Neural cell (in vitro differentiated cells): Measurements from ENCODE around the gene VSTM2B. TPM values are rescaled to one million over a fixed set of nuclear protein-coding genes. Genes with fewer than 3 reads are reported as not detected.

Experiments used
- H2AFZ ChIP-seq: fragments of 200-600, 300-800 bp; sonication (generic), shearing (Covaris generic); 2 replicates; pipeline ENCODE4 v1.6.0; 2014; ENCODE audit warnings: low read depth, mild to moderate bottlenecking, antibody characterized with exemption, low read length, moderate library complexity
- H3F3A ChIP-seq: fragments of 200-600 bp; shearing (Covaris generic); 2 replicates; pipeline ENCODE4 v1.6.1; 2016; ENCODE audit warnings: mild to moderate bottlenecking, moderate library complexity, mixed read lengths, antibody characterized with exemption, low read length; ENCODE audit not compliant: insufficient read depth, poor library complexity, severe bottlenecking
- H3K27ac ChIP-seq: fragments of 200-600, 300-800 bp; sonication (generic), shearing (Covaris generic); 2 replicates; pipeline ENCODE4 v1.5.1; 2014; ENCODE audit warnings: mild to moderate bottlenecking, low read length, moderate library complexity
- H3K27me3 ChIP-seq: fragments of 300-800, 200-600 bp; sonication (generic), shearing (Covaris generic); 2 replicates; pipeline ENCODE4 v1.6.0; 2014; ENCODE audit warnings: mild to moderate bottlenecking, low read depth, low read length, moderate library complexity; ENCODE audit not compliant: insufficient read depth
- H3K36me3 ChIP-seq: fragments of 300-800, 200-600 bp; sonication (generic), shearing (Covaris generic); 2 replicates; pipeline ENCODE4 v1.5.1; 2014; ENCODE audit warnings: mild to moderate bottlenecking, antibody characterized with exemption, low read length, moderate library complexity; ENCODE audit not compliant: insufficient read depth
- H3K4me2 ChIP-seq: fragments of 300-800, 200-600 bp; sonication (generic), shearing (Covaris generic); 2 replicates; pipeline ENCODE4 v1.6.0; 2014; ENCODE audit warnings: mild to moderate bottlenecking, low read length
- H3K4me3 ChIP-seq: fragments of 300-800, 200-600 bp; sonication (generic), shearing (Covaris generic); 2 replicates; pipeline ENCODE4 v1.5.1; 2014; ENCODE audit warnings: mild to moderate bottlenecking, low read length, moderate library complexity
- H3K79me2 ChIP-seq: fragments of 200-600 bp; shearing (Covaris generic); replicated peaks from 2 replicates; pipeline ENCODE4 v1.6.0; 2014; ENCODE audit warnings: mild to moderate bottlenecking, low read length, moderate library complexity; ENCODE audit not compliant: insufficient read depth
- H3K9ac ChIP-seq: fragments of 300-800, 200-600 bp; sonication (generic), shearing (Covaris generic); 2 replicates; pipeline ENCODE4 v1.6.1; 2016; ENCODE audit warnings: mild to moderate bottlenecking, low read length, mixed read lengths
- H3K9me2 ChIP-seq: fragments of 200-600 bp; shearing (Covaris generic); 2 replicates; pipeline ENCODE4 v1.6.1; 2016; ENCODE audit warnings: mild to moderate bottlenecking, low read length, mixed read lengths; ENCODE audit not compliant: insufficient read depth
- H3K9me3 ChIP-seq: fragments of 200-600, 300-800 bp; sonication (generic), shearing (Covaris generic); 2 replicates; pipeline ENCODE4 v1.6.1; 2016; ENCODE audit warnings: mild to moderate bottlenecking, mixed run types, low read length, moderate library complexity, mixed read lengths
- H4K20me1 ChIP-seq: fragments of 200-600 bp; shearing (Covaris generic); 2 replicates; pipeline ENCODE4 v1.6.1; 2016; ENCODE audit warnings: mild to moderate bottlenecking, mixed run types; ENCODE audit not compliant: insufficient read depth
- CTCF ChIP-seq: fragments of 450-650 bp; IDR thresholded peaks from 2 replicates; pipeline ENCODE4 v1.5.1; 2014; ENCODE audit warnings: antibody characterized with exemption, mild to moderate bottlenecking, moderate library complexity; ENCODE audit not compliant: poor library complexity, severe bottlenecking
- EP300 ChIP-seq: fragments of 450-650 bp; conservative IDR thresholded peaks from 2 replicates; pipeline ENCODE4 v1.6.1; 2014; ENCODE audit warnings: antibody characterized with exemption, mild to moderate bottlenecking, moderate library complexity; ENCODE audit not compliant: poor library complexity, severe bottlenecking
- EZH2 ChIP-seq: fragments of 200-600, 300-800 bp; shearing (Covaris generic), sonication (generic); IDR thresholded peaks from 2 replicates; pipeline ENCODE4 v1.6.1; 2014; ENCODE audit warnings: antibody characterized with exemption, low read length, borderline replicate concordance, mild to moderate bottlenecking; ENCODE audit not compliant: insufficient read depth, poor library complexity, severe bottlenecking
- MXI1 ChIP-seq: fragments of 450-650 bp; conservative IDR thresholded peaks from 2 replicates; pipeline ENCODE4 v1.6.1; 2014; ENCODE audit warnings: antibody characterized with exemption, mild to moderate bottlenecking; ENCODE audit not compliant: poor library complexity, severe bottlenecking
- POLR2AphosphoS5 ChIP-seq: IDR thresholded peaks from 2 replicates; pipeline ENCODE4 v1.6.1; 2012
- RAD21 ChIP-seq: fragments of 450-650 bp; conservative IDR thresholded peaks from 2 replicates; pipeline ENCODE4 v1.6.1; 2014; ENCODE audit warnings: antibody characterized with exemption, mild to moderate bottlenecking, moderate library complexity
- REST ChIP-seq: IDR thresholded peaks from 2 replicates; pipeline ENCODE4 v1.6.1; 2012; ENCODE audit warnings: borderline replicate concordance
- SMC3 ChIP-seq: fragments of 450-650 bp; conservative IDR thresholded peaks from 2 replicates; pipeline ENCODE4 v1.6.1; 2014; ENCODE audit warnings: antibody characterized with exemption, mild to moderate bottlenecking, moderate library complexity; ENCODE audit not compliant: poor library complexity
- TAF1 ChIP-seq: IDR thresholded peaks from 2 replicates; pipeline ENCODE4 v1.6.1; 2012; ENCODE audit warnings: low read depth
- polyA plus RNA-seq: library from polyadenylated mRNA; depleted of rRNA; stranded (reverse); fragments of >200 nt; gene quantifications from 2 replicates; pipeline ENCODE4 v1.2.3, GENCODE V29; 2014

Gene VSTM2B
- polyA plus RNA-seq, 1 donor from 2014 or later: 24.4 TPM

- Histone ChIP-seq H3K36me3 (no peaks in the 10 kb centered on the region), H3F3A (no peaks in the 10 kb centered on the region), H3K4me3 (no peak overlapping the region), H3K9ac (no peak overlapping the region), H3K79me2 (no peaks in the 10 kb centered on the region), H3K27me3 (no peaks in the 10 kb centered on the region), H2AFZ (no peak overlapping the region), H3K9me2 (no peaks in the 10 kb centered on the region), H3K4me2 (no peak overlapping the region), H3K9me3 (no peaks in the 10 kb centered on the region), H4K20me1 (no peaks in the 10 kb centered on the region), H3K27ac (no peak overlapping the region)
- TF ChIP-seq SMC3 (no peak), POLR2AphosphoS5 (no peak), EZH2 (no peak)
Measured at GRCh38 chr19:29499921-29500590, 25.7 kb upstream of the VSTM2B start.

- Histone ChIP-seq H3K27ac (no peak overlapping the region), H4K20me1 (no peaks in the 10 kb centered on the region), H3K4me2 (no peak overlapping the region), H3K4me3 (no peak overlapping the region), H3K9me2 (no peaks in the 10 kb centered on the region), H3K9ac (no peak overlapping the region), H3F3A (no peaks in the 10 kb centered on the region), H3K79me2 (no peaks in the 10 kb centered on the region), H3K36me3 (no peaks in the 10 kb centered on the region), H3K9me3 (no peaks in the 10 kb centered on the region), H2AFZ (no peak overlapping the region), H3K27me3 (no peaks in the 10 kb centered on the region)
- no peak for TF ChIP-seq RAD21
- no peak for TF ChIP-seq SMC3
- TF ChIP-seq EP300: no peak
- TF ChIP-seq CTCF: no peak
- no peak for TF ChIP-seq EZH2
- TF ChIP-seq MXI1: no peak
- no peak for TF ChIP-seq REST
- no peak for TF ChIP-seq TAF1
Measured at GRCh38 chr19:29501816-29502580, 23.8 kb upstream of the VSTM2B start.
